ENCODE data around the gene MPRIP.
"Not testable (repeated sequence)": the region's sequence is repeated elsewhere in the genome, so short reads cannot be mapped to it uniquely, and the experiment has no call there.

The MPRIP gene

DNA sequence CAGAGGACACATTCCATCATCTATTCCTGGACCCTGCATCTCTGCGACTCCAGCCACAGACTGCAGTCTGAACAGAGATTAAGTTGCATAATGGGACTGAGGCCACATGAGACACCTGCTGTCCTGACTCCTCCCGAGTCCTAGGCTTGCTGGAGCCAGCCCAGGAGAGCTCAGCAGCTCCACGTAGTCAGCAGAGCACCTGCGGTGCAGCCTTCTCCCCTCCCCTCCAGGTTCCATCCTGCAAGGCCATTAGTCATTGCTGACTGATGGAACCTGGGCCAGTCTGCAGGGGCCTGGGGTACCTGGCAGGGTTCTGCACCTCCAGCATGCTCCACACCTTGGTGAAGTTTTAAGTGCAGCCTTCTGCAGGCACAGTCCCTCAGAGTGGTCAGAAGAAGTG lies 87.2 kb downstream of the MPRIP start:
- Histone ChIP-seq H3K9me3 (no peaks in the 10 kb centered on the region), H3K9ac (peak overlapping the region; percentile 49; the same call in 1 of the 2 replicates), H3K4me3 (no peak overlapping the region), H3K36me3 (peaks cover 80% of the 10 kb centered on the region), H3K27me3 (no peaks in the 10 kb centered on the region), H4K20me1 (peaks cover 97% of the 10 kb centered on the region), H3K27ac (peak overlapping the region; percentile 55), H3K4me1 (peaks cover 87% of the 10 kb centered on the region), H3K4me2 (peak overlapping the region; percentile 93)
- no peak for TF ChIP-seq Cebpa-rat (IDR thresholded peaks at IDR 0.05)

DNA sequence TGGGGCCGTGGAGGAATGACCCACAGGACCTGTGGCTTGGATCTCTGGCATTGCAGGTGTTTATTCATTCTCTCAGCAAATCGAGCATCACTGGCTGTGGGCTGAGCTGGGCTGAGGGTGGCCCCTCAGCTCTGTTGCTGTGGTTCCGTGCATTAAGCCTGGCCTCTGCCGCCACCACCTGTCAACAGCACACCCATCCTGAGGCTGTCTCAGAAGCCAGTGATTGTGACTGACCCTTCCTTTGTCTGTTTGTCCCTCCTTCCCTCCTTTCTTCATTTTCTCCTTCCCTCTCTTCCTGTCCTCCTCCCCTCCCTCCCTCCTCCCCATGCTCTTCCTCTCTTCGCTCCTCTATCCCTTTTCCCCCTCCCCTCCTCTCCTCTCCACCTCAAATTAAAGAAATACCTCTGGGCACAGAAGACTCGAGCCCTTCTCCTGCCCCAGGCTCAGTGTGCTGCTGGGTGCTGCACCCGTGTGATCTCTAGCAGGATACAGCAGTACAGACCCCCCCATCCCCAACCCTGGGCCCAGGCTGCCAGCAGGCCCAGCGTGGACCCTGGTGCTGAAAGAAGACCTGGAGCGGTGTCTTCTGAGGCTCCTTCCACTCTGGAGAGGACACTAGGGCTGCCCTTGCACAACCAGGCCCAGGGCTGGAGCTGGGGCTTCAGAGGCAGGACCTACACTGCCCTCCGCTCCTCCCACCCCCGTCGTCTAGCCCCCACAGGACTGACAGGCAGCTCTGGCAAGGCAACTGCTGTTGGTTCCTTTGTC lies 88.0 kb downstream of the MPRIP start:
- H4K20me1 ChIP-seq: peaks cover 97% of the 10 kb centered on the region

GRCh38 chr17:17131839-17132238 lies 89.6 kb downstream of the MPRIP start:
- Histone ChIP-seq H3K4me1 (peaks cover 70% of the 10 kb centered on the region), H3K36me3 (peaks cover 100% of the 10 kb centered on the region), H3K27me3 (no peaks in the 10 kb centered on the region), H3K9ac (no peak overlapping the region; the same call in 1 of the 2 replicates), H3K4me3 (no peak overlapping the region), H4K20me1 (peaks cover 97% of the 10 kb centered on the region), H3K9me3 (no peaks in the 10 kb centered on the region), H3K27ac (peak overlapping the region; percentile 60; the same call in 1 of the 2 replicates), H3K4me2 (peak overlapping the region; percentile 93)
- TF ChIP-seq Cebpa-rat (IDR thresholded peaks at IDR 0.05): no peak

More for the DNA sequence above, 88.0 kb downstream of the MPRIP start:
- Histone ChIP-seq H3K9me3 (no peaks in the 10 kb centered on the region), H3K4me3 (no peak overlapping the region), H3K27ac (peak overlapping the region; percentile 60), H3K4me2 (peak overlapping the region; percentile 93), H3K36me3 (peaks cover 88% of the 10 kb centered on the region), H3K9ac (peak overlapping the region; percentile 49; the same call in 1 of the 2 replicates), H3K27me3 (no peaks in the 10 kb centered on the region), H3K4me1 (peaks cover 79% of the 10 kb centered on the region)
- TF ChIP-seq Cebpa-rat (IDR thresholded peaks at IDR 0.05): no peak

- Histone ChIP-seq H3K36me3 (peaks cover 100% of the 10 kb centered on the region), H3K27me3 (no peaks in the 10 kb centered on the region), H3K4me2 (no peak overlapping the region), H3K9ac (no peak overlapping the region), H4K20me1 (peaks cover 96% of the 10 kb centered on the region), H3K9me3 (no peaks in the 10 kb centered on the region), H3K27ac (peak overlapping the region; percentile 60; the same call in 1 of the 2 replicates), H3K4me3 (no peak overlapping the region), H3K4me1 (peaks cover 69% of the 10 kb centered on the region)
- TF ChIP-seq Cebpa-rat (IDR thresholded peaks at IDR 0.05): no peak
Observed at GRCh38 chr17:17132746-17133145, 90.5 kb downstream of the MPRIP start.

DNA sequence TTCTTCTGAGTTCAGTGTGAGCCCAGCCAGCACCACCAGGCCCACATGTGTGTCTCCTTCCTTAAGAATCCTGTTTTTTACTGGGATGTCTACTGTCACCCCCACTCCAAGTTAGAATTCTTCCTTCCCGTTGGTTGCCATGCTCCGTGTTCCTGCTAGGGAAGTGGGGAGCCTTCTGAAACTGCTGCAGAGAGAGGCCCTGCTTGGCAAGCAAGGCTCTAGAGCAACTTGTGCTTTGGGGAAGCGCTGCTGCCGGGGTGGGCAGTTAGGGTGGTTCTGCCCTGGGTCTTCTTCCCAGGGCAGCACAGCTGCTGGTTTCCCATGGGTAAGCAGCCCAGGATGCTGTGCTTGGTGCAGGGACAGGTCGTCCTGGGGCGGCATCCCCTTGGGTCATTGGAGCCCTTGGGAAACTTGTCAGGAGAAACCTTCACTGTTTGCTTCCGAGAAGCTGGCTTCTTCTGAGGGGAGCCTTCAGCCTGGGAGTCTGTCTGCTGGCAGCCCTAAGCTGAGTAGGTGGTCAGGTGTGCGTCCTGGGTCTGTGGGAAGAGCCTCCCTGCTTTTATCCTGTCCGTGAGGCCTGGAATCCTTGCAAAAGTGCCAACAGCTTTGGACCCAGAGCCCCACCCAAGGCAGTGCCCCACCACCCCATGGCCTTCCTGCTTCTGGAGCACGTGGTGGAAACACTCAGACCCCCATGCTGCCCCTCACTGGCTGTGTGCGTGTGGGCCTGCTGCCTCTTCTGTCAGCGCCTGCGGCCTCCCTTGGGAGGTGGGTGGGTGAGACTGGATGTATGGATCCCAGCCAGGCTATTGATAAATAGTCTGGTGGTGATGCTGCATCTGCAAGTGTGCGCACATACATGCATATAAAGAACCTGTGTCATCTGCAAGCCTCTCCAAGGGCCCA lies 92.0 kb downstream of the MPRIP start:
- H3K4me1 ChIP-seq: peaks cover 69% of the 10 kb centered on the region
- H3K4me3 ChIP-seq: no peak overlapping the region
- H3K27me3 ChIP-seq: no peaks in the 10 kb centered on the region
- peaks cover 100% of the 10 kb centered on the region for H3K36me3 ChIP-seq
- no peak overlapping the region for H3K4me2 ChIP-seq
- peaks cover 94% of the 10 kb centered on the region for H4K20me1 ChIP-seq
- TF ChIP-seq Cebpa-rat (IDR thresholded peaks at IDR 0.05): no peak
- H3K27ac ChIP-seq: peak overlapping the region; percentile 18; the same call in 1 of the 2 replicates
- no peaks in the 10 kb centered on the region for H3K9me3 ChIP-seq
- H3K9ac ChIP-seq: no peak overlapping the region

- peaks cover 100% of the 10 kb centered on the region for H3K36me3 ChIP-seq
Observed at GRCh38 chr17:17134957-17135333, 92.7 kb downstream of the MPRIP start.

GRCh38 chr17:17136221-17136620 lies 94.0 kb downstream of the MPRIP start:
- H3K9ac ChIP-seq, H3K4me3 ChIP-seq, H3K27ac ChIP-seq, H3K4me2 ChIP-seq, H3K27me3 ChIP-seq, H3K9me3 ChIP-seq: not testable (repeated sequence)
- peaks cover 93% of the 10 kb centered on the region for H3K36me3 ChIP-seq
- peaks cover 69% of the 10 kb centered on the region for H3K4me1 ChIP-seq
- H4K20me1 ChIP-seq: peaks cover 94% of the 10 kb centered on the region

More at GRCh38 chr17:17134957-17135333, 92.7 kb downstream of the MPRIP start:
- no peak for TF ChIP-seq Cebpa-rat (IDR thresholded peaks at IDR 0.05)
- Histone ChIP-seq H3K27me3 (no peaks in the 10 kb centered on the region), H3K9ac (no peak overlapping the region), H3K27ac (no peak overlapping the region), H3K4me2 (no peak overlapping the region), H3K4me1 (peaks cover 69% of the 10 kb centered on the region), H3K4me3 (no peak overlapping the region), H3K9me3 (no peaks in the 10 kb centered on the region), H4K20me1 (peaks cover 94% of the 10 kb centered on the region)

DNA sequence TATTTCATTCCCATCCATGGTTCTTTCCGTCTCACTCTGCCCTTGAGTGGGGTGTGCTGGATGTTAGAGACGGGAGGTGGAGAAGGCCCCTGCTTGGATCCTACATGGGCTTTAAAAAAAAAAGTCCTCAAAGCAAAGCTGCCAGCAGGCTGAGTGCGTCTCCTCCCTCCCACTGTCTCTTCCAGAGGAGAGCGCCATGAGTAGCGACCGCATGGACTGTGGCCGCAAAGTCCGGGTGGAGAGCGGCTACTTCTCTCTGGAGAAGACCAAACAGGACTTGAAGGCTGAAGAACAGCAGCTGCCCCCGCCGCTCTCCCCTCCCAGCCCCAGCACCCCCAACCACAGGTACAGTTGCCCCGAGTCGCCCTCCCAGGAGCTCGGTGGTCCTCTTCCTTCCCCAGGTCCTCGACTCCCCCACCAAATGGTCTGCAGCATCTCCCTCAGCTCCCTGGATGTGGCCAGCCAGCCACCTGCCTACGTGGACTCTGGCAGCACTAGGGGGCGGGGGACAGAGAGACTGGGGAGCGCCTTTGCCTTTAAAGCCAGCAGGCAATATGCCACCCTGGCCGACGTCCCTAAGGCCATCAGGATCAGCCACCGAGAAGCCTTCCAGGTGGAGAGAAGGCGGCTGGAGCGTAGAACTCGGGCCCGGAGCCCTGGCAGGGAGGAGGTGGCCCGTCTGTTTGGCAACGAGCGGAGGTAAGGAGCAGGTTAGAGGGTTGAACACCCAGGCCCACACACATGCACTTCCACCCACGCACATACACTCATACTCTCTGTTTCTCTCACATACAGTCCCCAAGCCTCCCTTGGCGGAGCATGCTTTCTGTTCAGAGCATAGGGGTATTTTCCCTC lies 95.7 kb downstream of the MPRIP start:
- peaks cover 90% of the 10 kb centered on the region for H3K36me3 ChIP-seq
- H3K9ac ChIP-seq: no peak overlapping the region
- peaks cover 91% of the 10 kb centered on the region for H4K20me1 ChIP-seq
- no peaks in the 10 kb centered on the region for H3K27me3 ChIP-seq
- H3K9me3 ChIP-seq: no peaks in the 10 kb centered on the region
- TF ChIP-seq Cebpa-rat (IDR thresholded peaks at IDR 0.05): no peak
- H3K4me3 ChIP-seq: no peak overlapping the region
- peak overlapping the region; percentile 55; the same call in 1 of the 2 replicates for H3K27ac ChIP-seq
- peaks cover 72% of the 10 kb centered on the region for H3K4me1 ChIP-seq
- H3K4me2 ChIP-seq: peak overlapping the region; percentile 89

DNA sequence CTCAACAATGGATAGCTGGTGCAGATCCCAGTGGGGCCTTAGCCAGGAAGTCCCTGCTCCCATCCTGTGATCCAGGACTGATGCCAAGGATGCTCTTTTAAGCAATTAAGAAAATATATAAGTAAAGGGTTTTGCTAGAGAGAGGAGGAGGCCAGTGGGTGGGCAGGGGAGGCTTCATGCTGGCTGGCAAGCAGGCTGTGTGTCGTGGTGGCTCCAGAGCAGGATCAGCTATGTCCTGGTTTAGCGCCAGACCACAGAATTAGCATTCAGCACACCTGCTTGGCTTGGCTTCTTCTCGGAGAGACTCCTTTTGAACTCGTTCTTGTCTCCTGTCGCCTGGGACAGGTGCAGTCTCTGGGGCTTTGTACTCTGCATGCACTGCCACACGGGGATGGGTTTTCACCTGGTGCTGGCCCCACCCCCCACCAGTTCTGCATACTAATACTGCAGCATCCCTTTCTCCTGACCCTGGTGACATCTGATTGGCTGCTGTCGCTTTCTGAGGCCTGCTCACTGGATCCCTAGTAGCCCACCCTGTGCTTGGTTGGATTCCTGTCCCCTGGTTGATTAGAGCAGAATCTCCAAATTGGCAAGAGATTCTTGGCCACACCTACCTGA lies 97.8 kb downstream of the MPRIP start:
- H4K20me1 ChIP-seq: peaks cover 93% of the 10 kb centered on the region
- no peak overlapping the region for H3K9ac ChIP-seq
- H3K4me3 ChIP-seq: no peak overlapping the region
- peaks cover 85% of the 10 kb centered on the region for H3K36me3 ChIP-seq
- no peaks in the 10 kb centered on the region for H3K27me3 ChIP-seq
- no peak for TF ChIP-seq Cebpa-rat (IDR thresholded peaks at IDR 0.05)
- peak overlapping the region; percentile 89 for H3K4me2 ChIP-seq
- no peaks in the 10 kb centered on the region for H3K9me3 ChIP-seq
- peaks cover 88% of the 10 kb centered on the region for H3K4me1 ChIP-seq
- H3K27ac ChIP-seq: peak overlapping the region; percentile 55; the same call in 1 of the 2 replicates

Measured in BLaER1 (cell line).